Peyer's patch (tissue), 4 donors: Measurements from ENCODE around the gene COL9A3. TPM values are rescaled to one million over a fixed set of nuclear protein-coding genes. Genes with fewer than 3 reads are reported as not detected.
A peak's percentile ranks its signal among the peaks of the same experiment; 100 is the strongest.

Experiments
- DNase-seq, 3 donors: peaks; one replicate each; pipeline ENCODE4 v3.0.0-alpha.2; 2017 to 2019
- H3K27ac ChIP-seq, 4 donors: fragments of 200-600 bp; sonication (generic); one replicate each; pipeline ENCODE4 v1.5.1; 2016 to 2019
- H3K27me3 ChIP-seq, 2 donors: fragments of 200-600 bp; sonication (generic); one replicate each; pipeline ENCODE4 v1.5.1; 2019
- H3K36me3 ChIP-seq, 3 donors: fragments of 200-600 bp; sonication (generic); one replicate each; pipeline ENCODE4 v1.5.1; 2016 to 2019
- H3K4me1 ChIP-seq, 4 donors: fragments of 200-600 bp; sonication (generic); one replicate each; pipeline ENCODE4 v1.5.1; 2016 to 2019
- H3K4me3 ChIP-seq, 4 donors: fragments of 200-600 bp; sonication (generic); 1 replicate in 3 of 4; 2 replicates in 1 of 4; pipeline ENCODE4 v1.5.1; 2016 to 2019; ENCODE audit warnings: mild to moderate bottlenecking in 1 of 4
- H3K9me3 ChIP-seq, 4 donors: fragments of 200-600 bp; sonication (generic); one replicate each; pipeline ENCODE4 v1.5.1; 2016 to 2019; ENCODE audit warnings: mild to moderate bottlenecking in 1 of 4
- POLR2A ChIP-seq, 2 donors: fragments of 450-650 bp; IDR thresholded peaks; one replicate each; pipeline ENCODE4 v1.5.1; 2017; ENCODE audit warnings: antibody characterized with exemption in 2 of 2, mild to moderate bottlenecking in 2 of 2, moderate library complexity in 2 of 2
- total RNA-seq, 4 donors: library from RNA; depleted of rRNA; stranded (reverse); fragments of >200 nt; gene quantifications; one replicate each; pipeline ENCODE4 v1.1.0, GENCODE V29; 2016
- TF ChIP-seq, protein P1 (sequence below), 6 experiments: fragments of 450-650 bp in 4 of 6; fragments of 200-600 bp in 2 of 6; sonication (generic) in 1 of 6; IDR thresholded peaks; one replicate each; pipeline ENCODE4 v1.5.1; 2017 to 2019; ENCODE audit warnings: antibody characterized with exemption in 6 of 6, mild to moderate bottlenecking in 3 of 6, moderate library complexity in 1 of 6

The COL9A3 gene
- total RNA-seq, 4 donors from 2014 or later: 3.3 to 19.8 (median 4.1) TPM

DNA sequence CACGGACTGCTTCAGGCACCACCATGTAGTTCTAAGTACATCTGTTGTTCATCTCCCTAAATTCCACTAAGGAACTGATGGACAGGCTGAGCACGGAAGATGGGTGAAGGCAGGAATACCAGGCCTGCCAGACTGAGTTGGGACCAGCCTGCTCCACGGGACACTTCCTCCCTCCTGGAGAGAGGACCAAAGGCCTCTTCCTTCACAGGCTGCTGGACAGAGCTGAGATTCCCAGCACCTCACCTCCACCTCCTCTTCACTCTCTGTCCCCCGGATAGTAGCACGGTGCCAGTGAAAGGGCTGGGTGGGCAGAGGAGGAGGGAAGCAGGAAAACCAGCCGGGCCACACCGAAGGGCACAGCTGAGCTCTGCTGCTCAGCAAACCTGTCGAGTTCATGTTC, 67.7 kb downstream of the COL9A3 start:
- peaks cover 0 to 56% (median 0%) of the 10 kb centered on the region in 3 donors for H3K36me3 ChIP-seq
- no peak for TF ChIP-seq POLR2A (IDR thresholded peaks at IDR 0.05)
- TF ChIP-seq, protein P1, sequence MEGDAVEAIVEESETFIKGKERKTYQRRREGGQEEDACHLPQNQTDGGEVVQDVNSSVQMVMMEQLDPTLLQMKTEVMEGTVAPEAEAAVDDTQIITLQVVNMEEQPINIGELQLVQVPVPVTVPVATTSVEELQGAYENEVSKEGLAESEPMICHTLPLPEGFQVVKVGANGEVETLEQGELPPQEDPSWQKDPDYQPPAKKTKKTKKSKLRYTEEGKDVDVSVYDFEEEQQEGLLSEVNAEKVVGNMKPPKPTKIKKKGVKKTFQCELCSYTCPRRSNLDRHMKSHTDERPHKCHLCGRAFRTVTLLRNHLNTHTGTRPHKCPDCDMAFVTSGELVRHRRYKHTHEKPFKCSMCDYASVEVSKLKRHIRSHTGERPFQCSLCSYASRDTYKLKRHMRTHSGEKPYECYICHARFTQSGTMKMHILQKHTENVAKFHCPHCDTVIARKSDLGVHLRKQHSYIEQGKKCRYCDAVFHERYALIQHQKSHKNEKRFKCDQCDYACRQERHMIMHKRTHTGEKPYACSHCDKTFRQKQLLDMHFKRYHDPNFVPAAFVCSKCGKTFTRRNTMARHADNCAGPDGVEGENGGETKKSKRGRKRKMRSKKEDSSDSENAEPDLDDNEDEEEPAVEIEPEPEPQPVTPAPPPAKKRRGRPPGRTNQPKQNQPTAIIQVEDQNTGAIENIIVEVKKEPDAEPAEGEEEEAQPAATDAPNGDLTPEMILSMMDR (IDR thresholded peaks at IDR 0.05): no peak
- H3K4me1 ChIP-seq: no peaks in the 10 kb centered on the region
- H3K27me3 ChIP-seq: no peaks in the 10 kb centered on the region
- DNase-seq: no peak
- no peaks in the 10 kb centered on the region for H3K9me3 ChIP-seq
- no peak overlapping the region for H3K4me3 ChIP-seq
- H3K27ac ChIP-seq: no peak overlapping the region

DNA sequence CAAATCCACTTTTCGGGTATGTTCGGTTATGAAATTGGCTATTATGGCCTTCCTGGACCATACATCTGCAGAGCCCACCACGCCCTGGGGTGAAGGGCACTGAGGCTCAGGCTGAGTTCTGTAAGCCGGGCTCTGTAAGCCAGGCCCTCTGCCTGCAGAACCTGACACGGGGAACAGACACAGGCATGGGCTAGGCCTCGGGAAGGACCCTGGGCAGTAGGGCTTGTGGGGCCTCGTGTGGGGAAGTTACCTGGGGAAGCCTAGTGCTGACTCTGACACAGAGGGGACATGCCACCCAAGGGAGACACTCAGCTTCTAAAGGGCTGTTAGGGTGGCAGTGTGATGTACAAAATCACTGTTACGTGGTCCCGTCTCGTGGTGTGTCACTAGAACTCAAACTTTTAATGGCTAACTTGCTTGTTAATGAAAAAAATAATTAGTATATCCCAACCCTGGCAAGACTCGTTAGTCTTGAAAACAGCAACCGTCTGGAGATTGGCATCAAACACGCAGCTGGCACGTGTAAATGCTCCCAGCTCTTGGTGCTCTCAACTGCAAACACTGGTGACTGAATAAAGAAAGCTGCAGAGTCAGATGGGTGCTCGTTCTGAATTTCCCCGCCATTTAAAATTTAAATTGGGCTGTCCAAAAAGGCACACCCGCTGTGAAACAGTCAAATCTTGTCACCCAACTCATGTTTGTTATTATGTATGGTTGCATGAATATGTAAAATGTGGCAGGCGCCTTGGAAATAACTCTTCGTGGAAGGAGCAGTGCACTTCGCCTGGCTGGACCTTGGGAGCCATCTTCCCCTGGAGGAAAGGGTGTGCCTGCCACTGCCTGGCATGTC, 68.4 kb downstream of the COL9A3 start:
- H3K4me1 ChIP-seq: no peaks in the 10 kb centered on the region
- no peak for DNase-seq
- H3K9me3 ChIP-seq: no peaks in the 10 kb centered on the region
- TF ChIP-seq, protein P1 (IDR thresholded peaks at IDR 0.05): no peak
- no peak for TF ChIP-seq POLR2A (IDR thresholded peaks at IDR 0.05)
- H3K4me3 ChIP-seq: no peak overlapping the region
- peaks cover 0 to 56% (median 0%) of the 10 kb centered on the region in 3 donors for H3K36me3 ChIP-seq
- H3K27ac ChIP-seq: no peak overlapping the region
- no peaks in the 10 kb centered on the region for H3K27me3 ChIP-seq

DNA sequence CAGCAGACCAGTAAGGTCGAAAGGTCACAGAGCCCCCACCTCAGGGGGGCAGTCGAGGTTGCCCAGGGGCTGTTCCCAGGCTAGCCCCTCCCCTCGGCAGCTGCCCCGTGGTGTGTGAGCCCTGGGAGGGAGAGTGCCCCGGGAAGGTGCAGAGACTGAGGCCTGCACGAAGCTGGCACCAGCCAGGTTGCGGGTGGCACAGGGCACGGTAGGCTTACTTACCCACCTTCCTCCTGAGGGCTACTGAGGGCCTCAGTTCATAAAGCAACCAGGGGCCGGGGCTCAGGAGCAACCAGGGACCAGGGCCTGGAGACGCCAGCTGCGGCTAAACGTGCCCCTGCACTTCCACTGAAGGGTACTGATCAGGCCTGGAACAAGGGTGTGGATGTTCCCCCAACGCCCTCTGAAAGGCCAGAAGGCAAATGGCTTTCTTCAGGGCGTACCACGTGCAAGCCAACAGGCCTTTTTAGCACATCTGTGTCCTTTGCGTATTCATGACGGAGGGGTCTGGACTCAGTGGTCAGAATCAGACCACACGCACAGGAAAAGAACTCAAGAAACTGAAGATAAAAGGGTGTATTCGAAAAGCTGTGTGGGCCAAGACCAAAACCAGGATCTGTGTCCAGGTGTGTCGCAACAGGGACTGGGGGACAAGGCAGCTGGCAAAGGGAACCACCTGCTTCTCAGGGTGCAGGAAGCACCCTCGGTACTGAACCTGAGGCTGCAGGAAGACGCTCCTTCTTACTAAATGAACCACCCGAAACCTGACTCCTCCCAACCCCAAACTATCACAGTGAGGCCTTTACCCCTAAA, 69.3 kb downstream of the COL9A3 start:
- no peaks in the 10 kb centered on the region for H3K4me1 ChIP-seq
- no peak overlapping the region for H3K27ac ChIP-seq
- no peaks in the 10 kb centered on the region for H3K27me3 ChIP-seq
- DNase-seq: no peak
- H3K36me3 ChIP-seq: peaks cover 0 to 56% (median 4%) of the 10 kb centered on the region in 3 donors
- H3K9me3 ChIP-seq: no peaks in the 10 kb centered on the region
- no peak overlapping the region for H3K4me3 ChIP-seq
- TF ChIP-seq, protein P1 (IDR thresholded peaks at IDR 0.05): no peak
- TF ChIP-seq POLR2A (IDR thresholded peaks at IDR 0.05): no peak

DNA sequence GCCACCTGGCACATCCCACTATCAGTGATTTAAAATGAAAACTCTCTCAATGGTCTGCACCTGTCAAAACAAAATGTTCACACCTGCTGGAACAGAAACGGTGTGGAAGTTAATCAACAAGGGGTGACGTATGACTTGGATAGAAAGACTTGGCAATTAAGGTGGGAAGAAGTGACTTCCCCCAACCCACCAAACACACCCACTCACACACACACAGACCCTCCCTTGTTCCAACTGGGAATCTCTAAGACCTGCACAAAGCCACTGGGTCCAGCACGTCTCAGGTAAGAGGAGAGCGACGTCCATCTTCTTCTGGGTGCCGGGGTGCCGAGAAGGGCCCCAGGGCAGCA, 69.8 kb downstream of the COL9A3 start:
- peak overlapping the region in 2 of 4 donors; percentile 30 to 48 for H3K27ac ChIP-seq
- H3K9me3 ChIP-seq: no peaks in the 10 kb centered on the region
- H3K4me1 ChIP-seq: no peaks in the 10 kb centered on the region
- H3K36me3 ChIP-seq: peaks cover 0 to 56% (median 4%) of the 10 kb centered on the region in 3 donors
- no peak overlapping the region for H3K4me3 ChIP-seq
- H3K27me3 ChIP-seq: no peaks in the 10 kb centered on the region
- TF ChIP-seq, protein P1 (IDR thresholded peaks at IDR 0.05): no peak
- no peak for TF ChIP-seq POLR2A (IDR thresholded peaks at IDR 0.05)
- DNase-seq: no peak

DNA sequence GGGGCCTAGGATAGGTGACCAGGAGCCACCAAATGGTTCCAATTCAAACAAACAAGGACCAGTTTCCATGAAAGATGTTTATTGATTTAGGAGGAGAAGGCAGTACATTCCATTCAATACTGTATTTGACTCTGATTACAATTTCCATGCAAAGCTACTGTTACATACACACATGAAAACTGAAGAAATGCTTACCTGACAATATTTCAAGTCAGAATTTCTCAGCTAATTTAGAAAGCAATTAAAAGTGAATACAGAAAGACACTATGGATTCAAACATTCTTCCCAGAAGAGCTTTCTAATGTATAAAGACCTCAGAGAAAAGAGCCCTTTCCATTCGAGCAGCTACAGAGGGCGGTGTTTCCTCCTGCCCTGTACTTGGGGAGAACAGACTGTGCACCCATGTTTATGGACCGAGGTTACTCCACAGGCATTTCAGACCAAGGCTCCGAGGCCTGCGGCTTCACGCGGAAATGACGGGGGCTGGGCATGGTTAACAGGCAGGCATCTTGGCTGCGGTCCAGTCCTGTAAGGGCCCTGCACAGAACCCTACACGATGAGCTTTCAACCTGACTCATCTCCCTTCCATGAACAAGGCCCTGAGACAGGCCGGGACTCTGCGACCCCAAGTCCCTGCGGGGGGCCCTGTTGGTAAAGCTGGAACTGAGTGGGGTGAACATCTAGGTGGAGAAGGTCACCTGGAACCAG, 70.5 kb downstream of the COL9A3 start:
- peak; percentile 34 to 82 (median 79) for DNase-seq
- H3K4me1 ChIP-seq: no peaks in the 10 kb centered on the region
- TF ChIP-seq, protein P1 (IDR thresholded peaks at IDR 0.05): no peak
- TF ChIP-seq POLR2A (IDR thresholded peaks at IDR 0.05): no peak
- no peaks in the 10 kb centered on the region for H3K9me3 ChIP-seq
- peaks cover 0 to 57% (median 4%) of the 10 kb centered on the region in 3 donors for H3K36me3 ChIP-seq
- H3K4me3 ChIP-seq: no peak overlapping the region
- H3K27me3 ChIP-seq: no peaks in the 10 kb centered on the region
- peak overlapping the region in 2 of 4 donors; percentile 30 to 48 for H3K27ac ChIP-seq
